Fibroblast of villous mesenchyme (primary cell): Measurements from ENCODE around the gene FSD2. TPM values are rescaled to one million over a fixed set of nuclear protein-coding genes. Genes with fewer than 3 reads are reported as not detected.
"Not testable (repeated sequence)": the region's sequence is repeated elsewhere in the genome, so short reads cannot be mapped to it uniquely, and the experiment has no call there.

Experiments
- DNase-seq: peaks from one replicate; pipeline ENCODE4 v3.0.0-alpha.2; 2010; ENCODE audit warnings: low read depth
- H3K4me3 ChIP-seq: 2 replicates; pipeline ENCODE4 v1.5.1; 2011; ENCODE audit warnings: low read depth, mild to moderate bottlenecking, low read length
- total RNA-seq: library from RNA; depleted of rRNA; stranded (reverse); fragments of >200 nt; gene quantifications from 2 replicates; pipeline ENCODE4 v1.2.3, GENCODE V29; 2012
- TF ChIP-seq, protein P1 (sequence below): IDR thresholded peaks from 2 replicates; pipeline ENCODE4 v1.5.1; 2012; ENCODE audit warnings: low read depth, mild to moderate bottlenecking, low read length; ENCODE audit not compliant: insufficient read depth

FSD2 gene
- total RNA-seq, 1 donor, result not detected

DNA sequence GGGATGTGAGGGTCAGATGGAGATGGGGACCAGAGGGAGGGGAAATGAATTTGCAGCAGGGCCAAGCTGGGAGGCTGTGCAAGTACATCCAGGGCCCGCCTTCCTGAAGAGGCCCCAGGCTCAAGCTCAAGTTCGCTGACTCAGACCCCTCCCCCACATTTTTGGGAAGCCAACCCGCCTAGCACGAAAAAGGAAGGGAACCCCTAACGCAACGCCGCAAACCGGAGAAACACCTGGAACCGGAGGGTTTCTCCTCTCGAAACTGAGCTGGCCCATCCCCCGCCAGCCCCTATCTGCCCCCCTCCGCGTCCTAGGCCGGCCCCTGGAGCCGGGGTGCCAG, 96.8 kb downstream of the FSD2 start:
- DNase-seq, result no peak
- H3K4me3 ChIP-seq, result peak overlapping the region; percentile 51
- TF ChIP-seq, protein P1, sequence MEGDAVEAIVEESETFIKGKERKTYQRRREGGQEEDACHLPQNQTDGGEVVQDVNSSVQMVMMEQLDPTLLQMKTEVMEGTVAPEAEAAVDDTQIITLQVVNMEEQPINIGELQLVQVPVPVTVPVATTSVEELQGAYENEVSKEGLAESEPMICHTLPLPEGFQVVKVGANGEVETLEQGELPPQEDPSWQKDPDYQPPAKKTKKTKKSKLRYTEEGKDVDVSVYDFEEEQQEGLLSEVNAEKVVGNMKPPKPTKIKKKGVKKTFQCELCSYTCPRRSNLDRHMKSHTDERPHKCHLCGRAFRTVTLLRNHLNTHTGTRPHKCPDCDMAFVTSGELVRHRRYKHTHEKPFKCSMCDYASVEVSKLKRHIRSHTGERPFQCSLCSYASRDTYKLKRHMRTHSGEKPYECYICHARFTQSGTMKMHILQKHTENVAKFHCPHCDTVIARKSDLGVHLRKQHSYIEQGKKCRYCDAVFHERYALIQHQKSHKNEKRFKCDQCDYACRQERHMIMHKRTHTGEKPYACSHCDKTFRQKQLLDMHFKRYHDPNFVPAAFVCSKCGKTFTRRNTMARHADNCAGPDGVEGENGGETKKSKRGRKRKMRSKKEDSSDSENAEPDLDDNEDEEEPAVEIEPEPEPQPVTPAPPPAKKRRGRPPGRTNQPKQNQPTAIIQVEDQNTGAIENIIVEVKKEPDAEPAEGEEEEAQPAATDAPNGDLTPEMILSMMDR, result no peak

DNA sequence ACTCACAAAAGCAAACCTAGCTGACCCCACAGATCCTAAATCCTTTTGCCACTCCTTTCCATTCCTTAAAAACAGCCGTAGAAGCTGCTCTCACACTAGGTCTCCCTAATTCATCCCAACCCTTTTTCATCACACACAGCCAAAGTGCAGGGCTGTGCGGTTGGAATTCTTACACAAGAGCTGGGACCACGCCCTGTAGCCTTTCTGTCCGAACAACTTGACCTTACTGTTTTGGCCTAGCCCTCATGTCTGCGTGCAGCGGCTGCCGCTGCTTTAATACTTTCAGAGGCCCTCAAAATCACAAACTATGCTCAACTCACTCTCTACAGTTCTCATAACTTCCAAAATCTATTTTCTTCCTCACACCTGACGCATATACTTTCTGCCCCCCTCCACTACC, 100.0 kb downstream of the FSD2 start:
- DNase-seq, H3K4me3 ChIP-seq: not testable (repeated sequence)

Other genes starting within 250 kb of the FSD2 start
- 3.9 and 7.1 TPM in 2 replicates for gene CPEB1, start 158.7 kb downstream of the FSD2 start, total RNA-seq
- 0.43 and 0.64 TPM in 2 replicates for gene AP3B2, start 96.2 kb downstream of the FSD2 start, total RNA-seq
- 5.8 and 7.8 TPM in 2 replicates for gene WHAMM, start 3.6 kb upstream of the FSD2 start, total RNA-seq
- 1.3 TPM in 2 replicates for gene HOMER2, start 146.7 kb upstream of the FSD2 start, total RNA-seq
- 26.1 and 35.0 TPM in 2 replicates for gene RAMAC, start 180.1 kb upstream of the FSD2 start, total RNA-seq
- gene C15orf40, start 205.6 kb upstream of the FSD2 start, total RNA-seq, result 8.7 and 9.1 TPM in 2 replicates